ENCODE results near the gene NSUN7.
"Not testable (repeated sequence)": the region's sequence is repeated elsewhere in the genome, so short reads cannot be mapped to it uniquely, and the experiment has no call there.

The NSUN7 gene

DNA sequence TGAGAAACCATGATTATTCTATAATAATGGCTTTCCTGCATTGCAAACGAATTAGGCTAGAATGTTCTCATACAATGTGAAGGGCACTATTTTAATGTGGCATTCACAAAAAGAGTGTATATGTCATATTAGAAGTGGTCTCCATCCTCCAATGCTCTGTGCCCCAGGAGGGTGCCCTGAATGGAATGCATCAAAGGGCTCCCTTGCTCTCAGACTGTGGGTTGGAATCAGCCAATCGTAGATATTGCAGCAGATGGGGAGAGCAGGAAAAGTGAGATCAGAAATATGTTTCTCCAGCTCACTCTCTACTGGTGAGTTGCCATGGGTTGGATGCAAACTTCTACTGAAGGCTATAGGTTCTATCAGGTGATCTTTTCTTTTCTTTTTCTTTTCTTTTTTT is 11.9 kb upstream of the NSUN7 start:
- DNase-seq (ENCODE audit: low spot score) = no peak

DNA sequence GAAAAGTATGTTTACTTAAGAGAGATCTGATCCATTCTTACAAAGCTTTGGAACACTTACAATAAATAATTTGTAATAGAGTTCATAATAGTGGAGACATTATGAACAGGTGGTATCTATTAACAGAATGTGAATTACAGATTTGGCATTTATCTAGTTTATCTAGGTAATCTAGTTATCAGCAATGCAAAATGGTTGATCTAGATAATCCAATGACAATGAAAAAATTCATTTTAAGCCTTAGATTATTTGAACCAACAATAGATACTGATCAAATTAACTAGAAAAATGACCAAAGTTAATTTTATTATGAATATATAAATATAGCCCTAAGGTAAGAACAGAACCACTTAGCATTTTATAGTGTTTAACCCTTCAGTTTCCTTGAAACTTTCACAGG is 10.4 kb upstream of the NSUN7 start:
- no peak for DNase-seq (ENCODE audit: low spot score)

DNA sequence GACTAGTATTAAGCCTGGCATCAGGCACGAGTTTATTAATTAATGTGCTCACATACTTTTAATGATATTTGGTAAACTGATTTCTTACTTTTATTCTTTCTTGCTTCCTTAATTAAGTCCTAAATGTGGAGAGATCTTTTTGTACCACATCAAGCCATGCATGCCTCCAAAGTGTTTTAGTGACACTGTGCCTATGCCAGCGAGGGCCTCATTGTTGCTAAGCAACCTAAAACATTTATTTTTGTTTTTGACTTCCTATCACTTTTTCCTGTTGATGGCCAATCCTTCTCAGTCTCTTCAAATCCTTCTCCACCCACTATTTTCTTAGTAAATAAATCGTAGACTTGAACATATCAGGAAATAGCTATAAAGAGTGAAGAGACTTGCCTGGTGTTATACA is 5.5 kb upstream of the NSUN7 start:
- DNase-seq (ENCODE audit: low spot score) = no peak

DNA sequence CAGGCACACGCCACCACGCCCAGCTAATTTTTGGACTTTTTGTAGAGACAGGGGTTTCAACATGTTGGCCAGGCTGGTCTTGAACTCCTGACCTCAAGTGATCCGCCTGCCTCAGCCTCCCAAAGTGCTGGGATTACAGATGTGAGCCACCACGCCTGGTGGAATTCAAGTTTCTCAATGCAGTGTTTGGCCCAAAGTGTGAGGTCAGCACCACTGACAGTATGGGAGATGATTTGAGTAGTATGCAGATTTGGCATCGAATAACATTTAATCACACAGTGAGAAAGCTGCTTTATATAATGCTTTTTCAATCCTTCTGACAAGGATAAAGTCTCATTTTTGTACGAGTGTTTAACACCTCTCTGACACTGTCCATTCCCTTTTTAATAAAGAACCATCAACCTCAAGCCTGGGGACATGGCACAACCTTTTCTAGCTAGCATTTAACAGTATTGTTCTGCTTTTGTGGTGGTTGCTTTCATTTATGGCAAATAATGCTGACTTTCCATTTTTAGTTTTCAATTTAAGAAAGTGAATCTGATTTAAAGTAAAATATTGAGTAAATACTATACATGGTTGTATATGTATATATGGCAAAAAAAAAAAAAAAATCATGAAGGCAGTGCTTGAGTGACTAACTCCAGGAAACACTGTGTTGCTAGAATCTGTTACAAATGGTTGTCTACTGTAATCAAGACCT is 4.3 kb upstream of the NSUN7 start:
- DNase-seq (ENCODE audit: low spot score) = no peak

DNA sequence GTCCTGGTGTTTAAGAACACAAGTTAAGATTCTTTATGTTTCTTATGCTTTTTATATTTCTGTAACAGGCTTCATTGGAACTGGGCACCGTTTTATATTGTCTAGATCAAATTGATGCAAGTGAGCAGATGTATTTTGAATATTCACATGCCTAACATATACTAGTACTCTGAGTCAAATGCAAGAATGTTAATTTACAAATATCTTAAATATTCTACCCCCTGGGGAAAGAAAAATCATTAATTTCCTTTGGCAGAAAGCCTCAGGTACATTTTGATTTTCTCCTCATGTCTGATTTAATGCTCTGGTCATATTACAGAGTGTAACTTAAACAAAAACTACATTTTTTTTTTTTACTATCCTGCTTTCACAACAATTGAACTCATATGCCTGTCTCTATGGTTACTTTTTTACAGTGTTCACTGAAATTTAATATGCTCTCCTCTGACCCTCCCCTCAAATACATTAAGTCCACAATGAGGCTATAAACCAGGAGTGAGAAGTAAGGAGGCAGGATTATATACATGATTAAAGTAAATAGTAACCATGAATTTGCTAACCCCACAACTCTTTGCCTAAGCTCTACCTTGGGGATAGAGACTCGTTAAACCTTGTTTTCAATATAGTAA is 2.4 kb upstream of the NSUN7 start:
- no peak for DNase-seq (ENCODE audit: low spot score)

DNA sequence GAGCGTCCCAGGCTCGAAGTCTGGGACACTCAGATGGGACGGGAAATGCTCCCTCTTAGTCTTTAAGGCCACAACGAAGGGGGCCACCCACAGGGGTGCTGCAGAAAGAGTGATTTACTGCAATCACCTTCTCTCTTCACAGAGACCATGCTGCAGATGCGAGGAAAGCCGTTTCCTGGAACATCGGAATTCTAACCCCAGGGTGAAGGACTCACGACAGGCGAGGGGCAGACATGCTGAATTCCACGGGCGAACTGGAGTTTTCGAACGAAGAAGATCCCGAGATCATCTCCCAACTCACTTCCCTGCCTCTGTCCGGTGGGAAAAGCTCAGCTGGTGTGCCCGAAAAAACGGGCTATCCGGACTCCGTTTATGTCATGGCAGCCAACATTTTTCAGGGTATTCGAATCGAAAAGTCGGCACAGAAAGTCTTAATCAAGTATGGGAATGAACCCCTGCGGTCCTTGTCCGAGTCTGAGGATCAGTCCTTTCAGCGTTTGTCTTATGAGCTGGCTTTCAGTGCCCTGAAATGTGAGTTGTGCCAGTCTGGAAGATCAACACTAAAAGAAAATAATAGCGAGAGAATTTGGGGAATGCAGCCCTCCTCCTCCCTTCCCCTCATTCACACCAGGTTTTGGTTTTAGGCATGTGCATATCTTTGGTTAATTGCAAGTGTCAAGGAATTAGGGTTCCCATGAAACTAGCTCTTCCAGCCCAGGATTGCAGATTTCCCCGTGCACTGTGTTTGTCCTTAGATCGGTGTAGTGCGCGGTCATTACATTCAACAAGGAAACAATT is 905 bp downstream of the NSUN7 start:
- DNase-seq (ENCODE audit: low spot score) = no peak

DNA sequence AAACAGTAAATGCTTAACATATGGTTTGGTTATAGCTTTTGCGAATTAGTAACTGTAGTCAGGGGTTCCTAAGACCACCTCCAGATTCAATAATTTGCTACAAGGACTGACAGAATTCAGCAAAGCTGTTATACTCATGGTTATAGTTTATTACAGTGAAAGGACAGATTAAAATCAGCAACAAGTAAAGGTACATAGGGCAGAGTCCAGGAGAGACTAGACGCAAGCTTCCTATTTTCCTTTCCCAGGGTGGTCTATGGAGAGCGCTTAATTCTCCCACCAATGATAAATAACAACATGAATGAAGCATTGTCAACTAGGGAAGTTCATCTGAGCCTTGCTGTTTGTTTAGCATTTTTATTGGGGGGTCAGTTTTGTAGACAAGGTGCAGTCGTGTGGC is 5.9 kb downstream of the NSUN7 start:
- no peak for DNase-seq (ENCODE audit: low spot score)

DNA sequence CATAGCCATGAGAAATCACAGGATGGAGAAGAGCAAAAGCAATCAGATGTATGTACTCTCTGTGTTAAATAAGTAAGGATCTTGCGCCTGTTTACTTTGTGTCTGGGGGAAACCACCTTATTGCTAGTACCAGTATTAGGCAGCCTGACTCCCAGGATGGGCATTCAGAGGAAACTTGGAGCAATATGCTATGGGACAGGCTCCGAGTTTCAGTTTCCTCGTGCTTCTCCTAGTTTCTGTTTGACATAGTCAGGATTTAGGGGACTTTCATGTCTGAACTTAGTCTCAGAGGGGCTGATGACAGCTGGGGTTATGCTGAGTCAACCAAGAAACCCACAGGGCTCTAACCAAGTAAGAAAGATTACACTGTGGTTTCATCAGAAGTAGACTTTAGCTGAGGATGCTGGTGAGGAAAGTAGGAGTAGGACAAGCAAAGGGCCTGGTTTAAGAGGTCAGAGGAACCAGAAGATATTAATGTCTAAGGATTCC is 13.5 kb downstream of the NSUN7 start:
- DNase-seq (ENCODE audit: low spot score) = peak; percentile 49

DNA sequence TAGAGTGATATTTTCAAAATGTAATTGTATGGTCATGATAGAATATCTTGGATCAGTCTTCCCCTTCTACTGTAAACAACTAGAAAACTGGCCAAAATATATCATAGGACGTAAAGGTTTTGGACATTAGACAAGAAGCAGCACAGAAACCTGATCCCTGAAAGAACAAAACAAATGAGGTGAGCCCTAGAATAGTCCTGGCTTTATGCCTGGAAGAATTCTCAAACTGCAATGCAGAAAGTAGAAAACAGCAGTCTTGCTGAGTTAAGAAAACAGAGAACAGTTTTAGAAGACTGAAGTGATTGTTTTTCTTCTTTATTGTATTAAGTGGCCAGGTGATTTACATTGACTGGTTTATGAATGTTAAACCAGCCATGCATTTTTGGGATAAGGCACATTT is 19.5 kb downstream of the NSUN7 start:
- DNase-seq (ENCODE audit: low spot score) = no peak

DNA sequence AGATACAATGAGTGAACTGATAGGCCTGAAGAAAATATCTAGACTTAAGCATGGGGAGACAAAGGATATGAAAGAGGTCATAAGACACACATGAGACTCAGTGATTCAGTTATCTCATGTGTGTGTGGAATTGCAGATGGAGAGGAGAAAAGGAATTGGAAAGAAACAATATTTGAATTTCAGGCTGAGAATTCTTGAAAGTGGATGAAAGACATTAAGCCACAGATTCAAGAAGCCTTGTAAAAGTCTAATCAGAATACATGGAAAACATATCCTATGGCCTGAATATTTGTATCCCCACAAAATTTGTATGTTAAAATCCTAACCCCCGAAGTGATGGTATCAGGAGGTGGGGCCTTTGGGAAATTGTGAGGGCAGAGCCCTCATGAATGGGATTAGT is 28.3 kb downstream of the NSUN7 start:
- no peak for DNase-seq (ENCODE audit: low spot score)

DNA sequence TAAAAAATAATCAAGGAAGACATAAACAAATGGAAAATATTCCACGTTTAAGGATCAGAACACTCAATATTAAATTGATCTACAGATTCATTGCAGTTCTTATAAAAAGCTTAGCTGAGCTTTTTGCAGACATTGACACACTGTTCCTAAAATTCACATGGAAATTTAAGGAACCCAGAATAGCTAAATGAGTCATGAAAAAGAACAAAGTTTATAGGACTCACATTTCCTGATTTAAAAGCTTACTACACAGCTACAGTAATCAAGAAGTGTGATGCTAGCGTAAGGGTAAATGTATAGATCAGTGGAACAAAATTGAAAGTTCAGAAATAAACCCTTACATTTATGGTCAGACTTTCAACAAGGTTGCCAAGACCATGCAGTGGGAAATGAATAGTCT is 33.1 kb downstream of the NSUN7 start:
- DNase-seq (ENCODE audit: low spot score) = no peak

DNA sequence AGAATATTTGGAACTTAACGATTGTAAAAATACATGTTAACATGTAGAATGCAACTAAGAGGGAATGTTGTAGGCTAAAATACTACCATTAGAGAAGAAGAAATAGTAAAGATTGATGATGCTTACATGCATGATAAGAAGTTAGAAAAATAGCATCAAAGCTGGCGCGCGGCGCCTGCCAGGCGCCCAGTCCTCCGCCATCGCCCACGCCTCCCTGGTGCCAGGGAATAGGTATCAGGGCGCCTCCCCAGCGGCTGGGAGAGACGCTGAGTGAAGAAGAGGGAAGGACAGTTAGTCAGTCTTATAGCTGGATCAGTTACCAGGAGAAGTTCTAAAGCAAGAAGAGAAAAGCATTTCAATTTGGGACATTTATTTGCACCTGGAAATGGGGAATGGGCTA is 36.0 kb downstream of the NSUN7 start:
- DNase-seq (ENCODE audit: low spot score) = no peak

DNA sequence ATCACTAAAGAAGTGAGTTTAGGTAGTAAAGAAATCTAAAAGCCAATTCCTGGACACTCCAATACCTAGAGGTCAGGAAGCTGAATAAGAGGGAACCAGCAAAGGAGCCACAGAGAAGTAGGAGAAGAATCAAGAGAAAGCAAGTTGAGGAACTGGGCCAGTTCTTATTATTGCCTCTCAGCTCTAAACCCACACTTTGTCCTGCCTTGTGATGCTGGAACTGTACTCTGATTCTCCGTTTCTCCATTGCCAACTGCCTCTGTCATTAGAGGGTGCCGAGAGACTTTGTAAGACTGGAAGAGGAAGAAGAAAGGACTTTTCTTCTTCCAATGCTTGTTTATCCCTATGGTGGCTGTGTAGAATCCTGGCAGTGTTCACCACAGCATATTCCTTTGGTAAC is 38.6 kb downstream of the NSUN7 start:
- no peak for DNase-seq (ENCODE audit: low spot score)

DNA sequence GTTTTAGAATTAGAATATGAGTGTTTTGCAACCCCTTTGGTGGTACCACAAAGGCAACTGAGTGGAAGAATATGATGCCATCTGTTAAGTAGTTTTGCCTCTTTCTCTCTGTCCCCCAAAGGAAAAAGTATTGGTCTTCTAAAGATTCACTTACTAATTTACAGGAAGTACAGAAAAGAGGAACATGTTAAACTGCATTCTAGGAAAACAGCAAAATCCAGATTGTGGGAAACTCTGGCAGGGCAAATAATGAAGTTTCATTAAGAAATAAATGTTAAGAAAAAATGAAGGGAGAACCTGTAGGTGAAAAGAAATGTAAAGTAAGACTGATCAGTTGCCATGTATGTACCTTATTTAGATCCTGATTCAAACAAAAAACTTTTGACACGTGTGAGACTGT is 39.3 kb downstream of the NSUN7 start:
- no peak for DNase-seq (ENCODE audit: low spot score)

DNA sequence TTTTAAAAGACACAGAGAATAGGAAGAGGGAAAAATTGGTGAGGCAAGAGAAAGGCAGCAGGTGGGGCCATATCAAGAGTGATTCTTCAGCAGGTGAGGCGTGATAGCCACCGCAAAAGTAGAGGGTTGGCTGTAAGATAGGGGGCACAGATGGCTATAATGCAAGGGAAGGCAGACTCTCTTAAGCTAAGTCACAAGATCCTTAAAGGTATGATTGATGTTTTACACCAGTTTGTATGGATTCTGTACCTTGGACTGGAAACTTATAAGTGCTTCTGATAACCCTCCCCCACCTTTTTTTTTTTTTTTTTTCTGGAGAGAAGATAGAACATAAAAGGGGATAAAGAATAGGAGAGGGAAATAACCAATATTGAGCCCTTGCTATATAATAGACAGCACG is 40.0 kb downstream of the NSUN7 start:
- DNase-seq (ENCODE audit: low spot score) = no peak

DNA sequence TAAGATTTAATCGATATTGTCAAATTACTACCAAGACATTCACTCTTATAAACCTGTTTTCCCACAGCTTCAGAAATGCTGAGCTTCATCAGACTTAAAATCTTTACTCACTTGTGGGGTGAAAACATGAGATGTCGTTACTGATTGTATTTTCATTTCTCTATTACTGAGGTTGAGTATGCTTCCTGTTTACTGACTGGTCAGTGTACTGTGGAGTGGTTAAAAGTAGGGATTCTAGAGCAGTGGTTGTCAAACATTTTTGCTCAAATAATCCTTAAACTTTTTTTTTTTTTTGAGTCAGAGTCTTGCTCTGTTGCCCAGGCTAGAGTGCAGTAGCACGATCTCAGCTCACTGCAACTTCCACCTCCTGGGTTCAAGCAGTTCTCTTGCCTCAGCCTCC is 50.3 kb downstream of the NSUN7 start:
- DNase-seq (ENCODE audit: low spot score) = no peak

DNA sequence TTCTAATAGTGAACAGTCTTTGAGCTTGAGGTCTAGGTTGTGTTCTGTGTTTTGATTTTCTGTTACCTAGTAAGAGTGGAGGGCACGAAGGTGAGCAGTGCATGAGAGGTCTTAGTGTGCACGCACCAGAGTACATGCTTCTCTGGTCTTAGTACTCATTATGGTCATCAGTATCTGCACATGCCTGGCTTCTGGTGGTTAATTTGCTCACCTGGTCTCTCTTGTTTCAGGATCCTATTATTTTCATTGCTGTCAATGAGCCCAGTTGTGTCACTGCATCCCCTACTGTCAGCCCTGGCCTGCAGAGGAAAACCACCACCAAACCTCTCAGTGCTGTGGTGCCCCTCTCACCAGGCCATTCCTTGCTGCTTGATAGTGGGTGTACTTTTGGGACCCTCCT is 54.8 kb downstream of the NSUN7 start:
- no peak for DNase-seq (ENCODE audit: low spot score)

DNA sequence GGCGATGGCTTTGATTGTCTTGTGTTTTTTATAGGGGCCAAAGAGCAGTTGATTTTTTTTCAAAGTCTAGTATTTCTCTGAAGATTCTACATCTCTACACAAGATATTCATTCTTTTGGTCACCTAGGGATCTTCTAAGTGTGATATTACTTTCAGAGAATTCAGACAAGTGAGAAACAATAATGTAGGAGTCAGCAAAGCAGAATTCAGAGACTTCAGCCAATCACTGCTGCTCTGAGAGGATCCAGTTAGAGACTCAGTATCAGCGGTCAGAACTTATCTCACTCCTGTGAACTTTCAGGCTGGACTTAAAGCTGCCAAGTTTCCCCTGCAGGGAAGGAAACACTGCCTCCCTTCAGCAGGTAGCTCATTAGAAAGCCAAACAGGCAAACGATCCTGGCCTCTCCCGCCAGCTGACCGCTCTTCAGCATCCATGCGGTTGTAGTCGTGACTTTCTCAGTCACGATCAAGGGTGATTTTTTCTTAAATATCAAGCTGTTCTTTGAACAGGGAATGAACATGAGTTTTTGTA is 59.2 kb downstream of the NSUN7 start:
- DNase-seq (ENCODE audit: low spot score) = no peak

DNA sequence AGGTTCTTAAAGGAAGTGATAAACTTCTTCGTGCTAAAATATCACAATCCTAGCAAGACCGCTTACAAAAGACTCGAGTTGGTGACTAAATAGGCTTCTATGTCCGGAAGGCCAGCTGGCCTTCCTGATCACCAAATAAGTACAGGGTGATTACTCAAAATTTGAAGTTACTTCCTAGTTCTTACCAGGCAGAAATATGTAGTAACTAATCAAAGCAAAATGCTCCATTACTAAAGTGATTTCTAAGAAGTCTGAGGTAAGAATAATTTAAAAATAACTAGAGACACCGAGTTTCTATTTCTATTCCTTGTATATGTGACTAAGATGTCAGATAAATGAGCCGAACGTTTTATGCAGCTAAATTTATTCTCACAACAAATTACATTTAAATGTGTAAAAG is 62.2 kb downstream of the NSUN7 start:
- DNase-seq (ENCODE audit: low spot score) = no peak

DNA sequence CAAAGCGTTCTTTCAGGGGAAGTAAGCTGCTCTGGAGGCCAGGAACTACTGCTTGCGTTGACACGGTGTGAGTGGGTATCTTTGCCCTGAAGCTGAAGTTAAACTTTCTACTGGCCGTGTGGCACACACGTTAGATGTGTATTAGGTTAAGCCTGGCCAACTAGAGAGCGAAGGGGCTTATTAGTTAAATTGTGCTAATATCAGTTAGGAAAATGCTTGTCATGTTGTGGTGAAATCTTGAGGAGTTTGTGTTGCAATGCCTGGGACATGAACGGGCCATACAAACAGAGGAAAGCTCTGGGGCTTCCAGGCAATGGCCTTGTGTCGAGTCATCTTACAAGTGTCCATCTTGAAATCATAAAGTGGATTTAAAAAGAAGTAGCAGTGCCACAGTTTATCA is 62.6 kb downstream of the NSUN7 start:
- DNase-seq (ENCODE audit: low spot score) = no peak

DNA sequence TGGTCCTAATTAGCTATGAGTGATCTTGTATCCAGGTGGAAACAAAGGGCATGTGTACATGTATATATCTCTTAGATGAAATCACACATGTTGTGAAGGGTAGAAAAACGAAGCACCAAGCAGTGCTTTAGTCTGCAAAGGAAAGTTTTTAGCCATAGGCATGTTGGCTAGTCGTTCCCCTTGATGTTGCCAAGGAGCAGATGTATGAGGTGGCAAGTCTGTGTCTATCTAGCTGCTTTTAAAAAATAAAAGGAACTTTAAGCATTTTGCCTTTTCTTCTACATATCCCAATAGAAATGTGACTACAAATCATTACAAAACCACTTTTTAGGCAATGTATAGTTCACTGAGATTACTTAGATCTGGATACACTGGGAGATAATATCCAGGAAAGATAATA is 63.1 kb downstream of the NSUN7 start:
- no peak for DNase-seq (ENCODE audit: low spot score)

DNA sequence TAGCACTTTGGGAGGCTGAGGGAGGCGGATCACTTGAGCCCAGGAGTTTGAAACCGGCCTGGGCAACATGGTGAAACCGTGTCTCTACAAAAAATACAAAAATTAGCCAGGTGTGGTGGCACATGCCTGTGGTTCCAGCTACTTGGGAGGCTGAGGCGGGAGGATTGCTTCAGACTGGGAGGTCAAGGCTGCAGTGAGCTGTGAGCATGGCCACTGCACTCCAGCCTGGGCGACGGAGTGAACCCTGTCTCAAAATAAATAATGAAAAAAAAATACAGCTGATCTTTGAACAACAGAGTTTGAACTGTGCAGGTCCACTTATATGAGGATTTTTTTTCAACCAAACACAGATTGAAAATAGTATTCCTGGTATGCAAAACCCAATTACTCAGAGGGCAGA is 67.4 kb downstream of the NSUN7 start:
- not testable (repeated sequence) for DNase-seq (ENCODE audit: low spot score)

DNA sequence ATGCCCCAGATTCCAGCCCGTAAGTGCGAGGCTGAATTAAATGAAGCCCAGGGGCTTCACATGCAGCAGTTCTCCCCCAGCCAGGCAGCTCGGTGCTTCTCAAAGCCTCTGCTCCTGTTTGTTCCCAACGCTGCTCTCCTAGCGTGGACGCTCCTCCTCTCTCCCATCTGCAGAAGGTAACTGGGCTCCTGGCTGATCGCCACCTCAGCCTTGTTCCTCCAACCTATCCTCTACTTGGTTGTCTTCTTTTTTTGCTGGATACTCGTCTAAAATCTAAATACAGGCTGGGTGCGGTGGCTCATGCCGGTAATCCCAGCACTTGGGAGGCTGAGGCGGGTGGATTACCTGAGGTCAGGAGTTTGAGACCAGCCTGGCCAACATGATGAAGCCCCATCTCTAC is 70.3 kb downstream of the NSUN7 start:
- no peak for DNase-seq (ENCODE audit: low spot score)
